WERI-Rb-1 (cell line): ENCODE data around the gene EIF2B2.

ENCODE experiments used
- DNase-seq: peaks from one replicate; pipeline ENCODE4 v3.0.0-alpha.2; 2020
- H3K27ac ChIP-seq: fragments of 250-450 bp; sonication (Bioruptor Pico); 2 replicates; pipeline ENCODE4 v1.5.1; 2020; ENCODE audit warnings: mild to moderate bottlenecking, moderate library complexity
- H3K27me3 ChIP-seq: fragments of 250-450 bp; sonication (Bioruptor Pico); 2 replicates; pipeline ENCODE4 v1.5.1; 2021; ENCODE audit warnings: mild to moderate bottlenecking, low read depth, moderate library complexity; ENCODE audit not compliant: insufficient read depth, severe bottlenecking
- H3K36me3 ChIP-seq: fragments of 250-450 bp; sonication (Bioruptor Pico); 2 replicates; pipeline ENCODE4 v1.5.1; 2020; ENCODE audit warnings: mild to moderate bottlenecking, moderate library complexity
- H3K4me3 ChIP-seq: 2 replicates; pipeline ENCODE4 v1.5.1; 2011; ENCODE audit warnings: low read depth, mild to moderate bottlenecking, control low read depth, low read length
- H3K9me3 ChIP-seq: fragments of 250-450 bp; sonication (Bioruptor Pico); 2 replicates; pipeline ENCODE4 v1.5.1; 2021; ENCODE audit warnings: mild to moderate bottlenecking, moderate library complexity; ENCODE audit not compliant: severe bottlenecking
- TF ChIP-seq, protein P1 (sequence below): IDR thresholded peaks from 2 replicates; pipeline ENCODE4 v1.5.1; 2011; ENCODE audit warnings: low read depth, mild to moderate bottlenecking, control low read depth, inconsistent platforms, low read length

Gene EIF2B2

GRCh38 chr14:75053396-75054291, 50.9 kb downstream of the EIF2B2 start:
- TF ChIP-seq, protein P1, sequence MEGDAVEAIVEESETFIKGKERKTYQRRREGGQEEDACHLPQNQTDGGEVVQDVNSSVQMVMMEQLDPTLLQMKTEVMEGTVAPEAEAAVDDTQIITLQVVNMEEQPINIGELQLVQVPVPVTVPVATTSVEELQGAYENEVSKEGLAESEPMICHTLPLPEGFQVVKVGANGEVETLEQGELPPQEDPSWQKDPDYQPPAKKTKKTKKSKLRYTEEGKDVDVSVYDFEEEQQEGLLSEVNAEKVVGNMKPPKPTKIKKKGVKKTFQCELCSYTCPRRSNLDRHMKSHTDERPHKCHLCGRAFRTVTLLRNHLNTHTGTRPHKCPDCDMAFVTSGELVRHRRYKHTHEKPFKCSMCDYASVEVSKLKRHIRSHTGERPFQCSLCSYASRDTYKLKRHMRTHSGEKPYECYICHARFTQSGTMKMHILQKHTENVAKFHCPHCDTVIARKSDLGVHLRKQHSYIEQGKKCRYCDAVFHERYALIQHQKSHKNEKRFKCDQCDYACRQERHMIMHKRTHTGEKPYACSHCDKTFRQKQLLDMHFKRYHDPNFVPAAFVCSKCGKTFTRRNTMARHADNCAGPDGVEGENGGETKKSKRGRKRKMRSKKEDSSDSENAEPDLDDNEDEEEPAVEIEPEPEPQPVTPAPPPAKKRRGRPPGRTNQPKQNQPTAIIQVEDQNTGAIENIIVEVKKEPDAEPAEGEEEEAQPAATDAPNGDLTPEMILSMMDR, result no peak
- Histone ChIP-seq H3K4me3 (no peak overlapping the region), H3K27me3 (no peaks in the 10 kb centered on the region), H3K27ac (no peak overlapping the region), H3K9me3 (no peaks in the 10 kb centered on the region), H3K36me3 (peaks cover 15% of the 10 kb centered on the region)
- no peak for DNase-seq

- DNase-seq, result no peak
- no peaks in the 10 kb centered on the region for H3K27me3 ChIP-seq
- no peak overlapping the region for H3K4me3 ChIP-seq
- no peaks in the 10 kb centered on the region for H3K9me3 ChIP-seq
- peaks cover 7% of the 10 kb centered on the region for H3K36me3 ChIP-seq
- TF ChIP-seq, protein P1, result no peak
- H3K27ac ChIP-seq, result no peak overlapping the region
Measured at GRCh38 chr14:75054421-75054820, 51.7 kb downstream of the EIF2B2 start.

DNA sequence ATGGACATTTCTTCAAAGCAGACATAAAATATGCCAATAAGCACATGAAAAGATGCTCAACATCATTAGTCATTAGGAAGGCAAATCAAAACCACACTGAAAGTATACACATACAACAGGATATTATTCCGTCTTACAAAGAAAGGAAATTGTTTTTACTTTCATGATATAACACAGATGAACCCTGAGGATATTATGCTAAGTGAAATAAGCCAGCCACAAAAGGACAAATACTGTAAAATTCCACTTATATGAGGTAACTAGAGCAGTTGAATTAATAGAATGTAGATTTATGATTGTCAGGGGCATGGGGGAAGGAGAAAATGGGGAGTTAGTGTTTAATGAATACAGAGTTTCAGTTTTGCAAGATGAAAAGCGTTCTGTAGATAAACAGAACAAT, 56.9 kb downstream of the EIF2B2 start:
- Histone ChIP-seq H3K36me3 (peaks cover 35% of the 10 kb centered on the region), H3K27ac (no peak overlapping the region), H3K4me3 (no peak overlapping the region), H3K27me3 (no peaks in the 10 kb centered on the region), H3K9me3 (peaks cover 7% of the 10 kb centered on the region)
- DNase-seq, result no peak
- TF ChIP-seq, protein P1, result no peak

DNA sequence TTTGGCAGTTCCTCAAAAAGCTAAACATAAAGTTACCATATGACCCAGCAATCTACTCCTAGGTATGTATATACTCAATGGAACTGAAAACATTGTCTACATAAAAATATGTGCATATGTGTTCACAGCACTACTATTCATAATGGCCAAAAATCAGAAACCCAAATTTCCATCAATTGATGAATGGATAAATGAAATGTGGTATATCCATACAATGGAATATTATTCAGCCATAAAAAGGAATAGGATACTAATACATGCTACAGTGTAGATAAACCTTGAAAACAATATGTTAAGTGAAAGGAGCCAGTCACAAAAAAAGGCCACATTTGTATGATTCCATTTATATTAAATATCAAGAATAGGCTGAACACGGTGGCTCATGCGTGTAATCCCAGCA, 57.7 kb downstream of the EIF2B2 start:
- DNase-seq, result no peak
- no peak overlapping the region for H3K27ac ChIP-seq
- TF ChIP-seq, protein P1, result no peak
- no peaks in the 10 kb centered on the region for H3K27me3 ChIP-seq
- no peak overlapping the region for H3K4me3 ChIP-seq
- peaks cover 34% of the 10 kb centered on the region for H3K36me3 ChIP-seq
- H3K9me3 ChIP-seq, result peaks cover 7% of the 10 kb centered on the region
